GM18951 (cell line): Measurements from ENCODE around the gene ZNF639.

ENCODE experiments used
- POLR2A ChIP-seq: IDR thresholded peaks from 4 replicates; pipeline ENCODE4 v1.6.1; 2011; ENCODE audit warnings: mild to moderate bottlenecking; ENCODE audit not compliant: insufficient read length, insufficient read depth; ENCODE audit errors: extremely low read depth
- in situ Hi-C: fragments of 300-500 bp; cut with MboI; formaldehyde crosslinking; loops from one replicate; pipeline ENCODE4 v1.12.0; 2022; ENCODE audit warnings: low sequenced_read_pairs, mixed read lengths, inconsistent platforms; ENCODE audit not compliant: unreplicated experiment

Gene ZNF639

DNA sequence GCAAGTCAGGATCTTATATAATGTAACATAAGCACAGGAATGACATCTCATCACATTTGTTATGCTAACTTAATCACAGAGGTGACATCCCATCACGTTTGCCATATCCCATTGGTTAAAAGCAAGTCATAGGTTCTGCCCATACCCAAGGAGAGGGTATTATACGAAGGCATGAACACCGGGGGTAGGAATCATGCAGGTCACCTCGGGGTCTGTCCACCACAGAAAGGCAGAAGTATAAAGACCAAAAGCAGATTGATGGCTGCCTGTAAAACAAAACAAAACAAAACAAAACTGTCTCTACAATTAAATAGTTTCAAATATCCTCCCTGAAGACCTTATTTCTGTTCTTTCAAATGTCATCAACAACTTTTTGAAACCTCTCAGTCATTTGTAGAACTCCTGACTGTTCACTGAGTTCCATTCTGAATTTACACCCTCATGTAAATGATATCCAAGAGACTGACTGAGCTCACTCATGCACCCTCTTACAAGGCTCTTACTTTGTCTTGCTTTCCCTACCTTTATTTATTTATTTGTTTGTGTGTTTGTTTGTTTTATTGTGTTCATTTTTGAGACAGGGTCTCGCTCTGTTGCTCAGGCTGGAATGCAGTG lies 22.7 kb upstream of the ZNF639 start:
- in situ Hi-C loops: loop anchor here (25.0 kb wide), 1 partner anchor 863 kb away; no protein-coding TSS in a partner anchor
- TF ChIP-seq POLR2A: no peak

DNA sequence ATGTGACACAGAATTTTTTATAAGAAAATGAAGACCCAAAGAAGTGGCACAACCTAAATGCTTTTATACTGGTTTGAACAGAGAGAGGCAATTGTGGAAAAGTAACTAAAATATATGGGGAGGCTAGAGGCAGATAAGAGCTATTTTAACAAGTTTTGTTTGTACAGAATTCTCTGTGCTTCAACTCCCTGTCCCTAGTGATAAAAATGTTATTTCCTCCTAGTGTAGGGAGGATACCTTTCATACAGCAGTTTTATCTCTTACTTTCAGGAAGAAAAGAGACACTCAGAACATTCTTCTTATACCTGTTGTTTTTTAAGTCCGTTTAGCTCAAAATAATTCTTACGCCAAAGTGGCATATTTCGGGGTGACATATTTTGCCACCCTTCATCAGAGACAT lies 21.2 kb upstream of the ZNF639 start:
- in situ Hi-C loops: loop anchor here (25.0 kb wide), 1 partner anchor 864 kb away; no protein-coding TSS in a partner anchor
- no peak for TF ChIP-seq POLR2A

GRCh38 chr3:179302111-179302510 lies 20.7 kb upstream of the ZNF639 start:
- in situ Hi-C loops: loop anchor here (25.0 kb wide), 1 partner anchor 865 kb away; no protein-coding TSS in a partner anchor
- no peak for TF ChIP-seq POLR2A

GRCh38 chr3:179304605-179305004 lies 18.2 kb upstream of the ZNF639 start:
- no peak for TF ChIP-seq POLR2A
- in situ Hi-C loops: loop anchor here (25.0 kb wide), 1 partner anchor 867 kb away; no protein-coding TSS in a partner anchor

GRCh38 chr3:179307362-179307761 lies 15.5 kb upstream of the ZNF639 start:
- in situ Hi-C loops: loop anchor here (25.0 kb wide), 1 partner anchor 870 kb away; no protein-coding TSS in a partner anchor

DNA sequence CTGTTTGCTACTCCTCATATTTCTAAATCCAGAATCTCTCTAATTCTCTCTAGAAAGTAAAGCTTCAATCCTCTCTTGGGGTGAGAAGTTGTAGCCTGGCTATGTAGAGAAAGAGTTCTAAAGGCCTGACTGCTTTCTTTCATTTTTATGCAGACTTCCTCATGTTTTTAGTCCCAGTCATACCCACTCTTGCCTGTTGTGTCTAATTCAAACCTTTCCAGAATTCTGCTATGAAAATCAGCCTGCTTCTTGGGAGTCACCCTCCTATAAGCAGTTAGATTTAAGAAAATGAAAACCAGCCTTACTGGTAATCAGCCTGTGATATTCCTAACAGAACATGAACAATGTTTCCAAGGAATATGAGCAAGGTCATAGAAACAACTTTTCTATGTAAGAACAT lies 14.8 kb upstream of the ZNF639 start:
- no peak for TF ChIP-seq POLR2A
- in situ Hi-C loops: loop anchor here (25.0 kb wide), 1 partner anchor 871 kb away; no protein-coding TSS in a partner anchor

- in situ Hi-C loops: loop anchor here (10.0 to 25.0 kb wide), 3 partner anchors 195 to 872 kb away; no protein-coding TSS in a partner anchor
- TF ChIP-seq POLR2A: no peak
Measured at GRCh38 chr3:179309225-179310078, 13.4 kb upstream of the ZNF639 start.

GRCh38 chr3:179318876-179319275 lies 4.0 kb upstream of the ZNF639 start:
- in situ Hi-C loops: loop anchor here (10.0 to 25.0 kb wide), 3 partner anchors 204 to 882 kb away; no protein-coding TSS in a partner anchor

GRCh38 chr3:179321668-179322285 lies 1.1 kb upstream of the ZNF639 start:
- in situ Hi-C loops: loop anchor here (25.0 kb wide), 1 partner anchor 884 kb away; no protein-coding TSS in a partner anchor

More at GRCh38 chr3:179318876-179319275, 4.0 kb upstream of the ZNF639 start:
- TF ChIP-seq POLR2A: no peak

GRCh38 chr3:179323197-179324110 lies 623 bp downstream of the ZNF639 start:
- in situ Hi-C loops: loop anchor here (25.0 kb wide), 1 partner anchor 886 kb away; no protein-coding TSS in a partner anchor

More at GRCh38 chr3:179321668-179322285, 1.1 kb upstream of the ZNF639 start:
- TF ChIP-seq POLR2A: no peak

DNA sequence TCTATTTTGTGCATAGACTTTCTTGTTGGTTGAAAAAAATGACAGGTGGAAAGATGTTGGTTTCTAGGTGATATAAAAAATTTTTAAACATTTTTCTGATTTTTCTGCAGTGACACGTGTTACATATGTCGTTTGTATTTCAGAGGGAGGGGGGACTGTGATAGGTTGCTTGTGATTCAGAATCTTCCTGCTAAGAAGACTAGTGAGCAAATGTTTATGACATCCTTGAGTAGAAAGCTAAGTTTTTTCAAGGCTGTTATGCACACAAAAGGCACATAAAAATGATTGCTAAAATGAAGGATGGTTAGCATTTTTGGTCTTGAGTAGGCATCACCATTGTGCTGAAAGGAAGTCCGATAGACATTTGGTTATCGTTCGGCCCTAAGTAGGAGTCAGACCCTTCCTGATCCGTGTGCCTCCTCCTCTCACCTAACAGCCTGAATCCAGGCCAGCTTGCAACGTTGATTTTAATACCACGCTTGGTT lies 1.5 kb downstream of the ZNF639 start:
- no peak for TF ChIP-seq POLR2A
- in situ Hi-C loops: loop anchor here (25.0 kb wide), 1 partner anchor 887 kb away; no protein-coding TSS in a partner anchor

More at GRCh38 chr3:179323197-179324110, 623 bp downstream of the ZNF639 start:
- TF ChIP-seq POLR2A: no peak

GRCh38 chr3:179330438-179330837 lies 7.6 kb downstream of the ZNF639 start:
- in situ Hi-C loops: no loop called here
- no peak for TF ChIP-seq POLR2A

DNA sequence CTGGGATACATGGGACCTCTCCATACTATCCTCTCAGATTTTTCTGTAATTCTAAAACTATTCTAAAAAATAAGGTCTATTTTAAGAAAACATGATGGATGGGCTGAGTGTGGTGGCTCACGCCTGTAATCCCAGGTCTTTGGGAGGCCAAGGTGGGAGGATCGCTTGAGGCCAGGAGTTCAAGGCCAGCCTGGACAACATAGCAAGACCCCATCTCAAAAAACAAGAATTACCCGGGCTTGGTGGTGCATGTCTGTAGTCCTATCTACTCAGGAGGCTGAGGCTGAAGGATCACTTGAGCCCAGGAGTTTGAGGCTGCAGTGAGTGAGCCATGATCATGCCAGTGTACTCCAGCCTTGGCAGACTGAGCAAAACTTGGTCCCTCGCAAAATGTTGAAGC lies 9.4 kb downstream of the ZNF639 start:
- no peak for TF ChIP-seq POLR2A
- in situ Hi-C loops: no loop called here
